Panc1 (cell line): ENCODE data around the gene NXPH3.

Source experiments
- CTCF ChIP-seq: fragments of 450-650 bp; IDR thresholded peaks from 2 replicates; pipeline ENCODE4 v1.5.1; 2017; ENCODE audit warnings: mild to moderate bottlenecking
- POLR2AphosphoS5 ChIP-seq: IDR thresholded peaks from 2 replicates; pipeline ENCODE4 v1.6.1; 2012; ENCODE audit warnings: mild to moderate bottlenecking, low read depth, low read length, moderate library complexity

GRCh38 chr17:49587366-49588073 lies 11.8 kb downstream of the NXPH3 start:
- TF ChIP-seq CTCF: no peak
- TF ChIP-seq POLR2AphosphoS5: no peak
